DND-41 (cell line): ENCODE data around the gene P2RX5.

ENCODE experiments used
- ATAC-seq: fragments of 200-7000 bp; cut with Tn5 transposase; 3 replicates; pipeline ENCODE4 v1.9.1; 2021; ENCODE audit warnings: low read depth; ENCODE audit not compliant: insufficient read depth
- DNase-seq: peaks from one replicate; pipeline ENCODE4 v3.0.0-alpha.2; 2020
- H2AFZ ChIP-seq: 2 replicates; pipeline ENCODE4 v1.6.0; 2012; ENCODE audit warnings: low read depth, low read length
- H3K27ac ChIP-seq: 2 replicates; pipeline ENCODE4 v1.5.1; 2012; ENCODE audit warnings: low read length, inconsistent platforms
- H3K27me3 ChIP-seq: fragments of 200-600 bp; sonication (generic); 2 replicates; pipeline ENCODE4 v1.6.0; 2012; ENCODE audit warnings: low read length, mild to moderate bottlenecking, inconsistent platforms; ENCODE audit not compliant: insufficient read depth, poor library complexity
- H3K36me3 ChIP-seq: 2 replicates; pipeline ENCODE4 v1.5.1; 2012; ENCODE audit warnings: low read length, inconsistent platforms; ENCODE audit not compliant: insufficient read depth
- H3K4me1 ChIP-seq: 2 replicates; pipeline ENCODE4 v1.5.1; 2012; ENCODE audit warnings: mild to moderate bottlenecking, low read length; ENCODE audit not compliant: insufficient read depth
- H3K4me2 ChIP-seq: 2 replicates; pipeline ENCODE4 v1.6.0; 2012; ENCODE audit warnings: mild to moderate bottlenecking, moderate library complexity, low read length, inconsistent platforms; ENCODE audit not compliant: insufficient read depth
- H3K4me3 ChIP-seq, 2 experiments: fragments of 200-600 bp in 1 of 2; shearing (Covaris generic) in 1 of 2; 2 replicates each; pipeline ENCODE4 v1.5.1; 2012 to 2016; ENCODE audit warnings: inconsistent platforms in 2 of 2, low read length in 2 of 2, mild to moderate bottlenecking in 2 of 2, low read depth in 1 of 2, moderate library complexity in 1 of 2
- H3K79me2 ChIP-seq: 2 replicates; pipeline ENCODE4 v1.6.0; 2012; ENCODE audit warnings: low read length, inconsistent platforms; ENCODE audit not compliant: insufficient read depth
- H3K9ac ChIP-seq: 2 replicates; pipeline ENCODE4 v1.6.0; 2012; ENCODE audit warnings: low read depth, mild to moderate bottlenecking, inconsistent platforms, low read length, moderate library complexity
- H3K9me3 ChIP-seq: 2 replicates; pipeline ENCODE4 v1.5.1; 2012; ENCODE audit warnings: low read length, moderate library complexity, mild to moderate bottlenecking, inconsistent platforms; ENCODE audit not compliant: insufficient read depth, severe bottlenecking
- H4K20me1 ChIP-seq: 2 replicates; pipeline ENCODE4 v1.6.0; 2012; ENCODE audit warnings: low read length; ENCODE audit not compliant: insufficient read depth
- CTCF ChIP-seq: IDR thresholded peaks from 2 replicates; pipeline ENCODE4 v1.5.1; 2012; ENCODE audit warnings: borderline replicate concordance, low read length, moderate library complexity, mild to moderate bottlenecking; ENCODE audit not compliant: poor library complexity, severe bottlenecking; ENCODE audit errors: extremely low read depth
- EZH2 ChIP-seq: IDR thresholded peaks from 3 replicates; pipeline ENCODE4 v1.6.1; 2012; ENCODE audit warnings: borderline replicate concordance, low read depth, mild to moderate bottlenecking, moderate library complexity, low read length, inconsistent platforms; ENCODE audit not compliant: severe bottlenecking

Gene P2RX5

GRCh38 chr17:3656353-3656752, 39.6 kb downstream of the P2RX5 start:
- no peaks in the 10 kb centered on the region for H3K79me2 ChIP-seq
- H3K4me3 ChIP-seq, result no peak overlapping the region
- H3K4me1 ChIP-seq, result no peaks in the 10 kb centered on the region
- H3K9ac ChIP-seq, result no peak overlapping the region
- H2AFZ ChIP-seq, result no peak overlapping the region
- H4K20me1 ChIP-seq, result no peaks in the 10 kb centered on the region
- no peak for TF ChIP-seq EZH2
- no peak for TF ChIP-seq CTCF
- H3K36me3 ChIP-seq, result peaks cover 12% of the 10 kb centered on the region; the same call in 1 of the 2 replicates
- ATAC-seq (no peak), DNase-seq (no peak)
- no peak overlapping the region for H3K4me2 ChIP-seq
- H3K27ac ChIP-seq, result no peak overlapping the region
- H3K9me3 ChIP-seq, result no peaks in the 10 kb centered on the region
- no peaks in the 10 kb centered on the region for H3K27me3 ChIP-seq

GRCh38 chr17:3655766-3656165, 40.2 kb downstream of the P2RX5 start:
- 0 out of 2 replicates have a peak, but pooled peaks cover 6% of the 10 kb centered on the region for H3K36me3 ChIP-seq
- H3K4me1 ChIP-seq, result no peaks in the 10 kb centered on the region
- H3K27ac ChIP-seq, result no peak overlapping the region
- no peak overlapping the region for H3K9ac ChIP-seq
- H2AFZ ChIP-seq, result no peak overlapping the region
- no peaks in the 10 kb centered on the region for H3K9me3 ChIP-seq
- no peak overlapping the region for H3K4me3 ChIP-seq
- H4K20me1 ChIP-seq, result no peaks in the 10 kb centered on the region
- no peaks in the 10 kb centered on the region for H3K79me2 ChIP-seq
- TF ChIP-seq EZH2 (no peak), CTCF (no peak)
- ATAC-seq (no peak), DNase-seq (no peak)
- no peak overlapping the region for H3K4me2 ChIP-seq
- H3K27me3 ChIP-seq, result no peaks in the 10 kb centered on the region

- no peak overlapping the region for H3K4me3 ChIP-seq
- peak; percentile 61 for TF ChIP-seq CTCF
- TF ChIP-seq EZH2, result no peak
- no peaks in the 10 kb centered on the region for H3K27me3 ChIP-seq
- no peak overlapping the region for H2AFZ ChIP-seq
- no peak overlapping the region for H3K9ac ChIP-seq
- DNase-seq (peak; percentile 47), ATAC-seq (peak; percentile 79)
- no peaks in the 10 kb centered on the region for H3K4me1 ChIP-seq
- H3K79me2 ChIP-seq, result no peaks in the 10 kb centered on the region
- peaks cover 4% of the 10 kb centered on the region; the same call in 1 of the 2 replicates for H4K20me1 ChIP-seq
- H3K4me2 ChIP-seq, result no peak overlapping the region
- peaks cover 16% of the 10 kb centered on the region; the same call in 1 of the 2 replicates for H3K36me3 ChIP-seq
- H3K9me3 ChIP-seq, result no peaks in the 10 kb centered on the region
- no peak overlapping the region for H3K27ac ChIP-seq
Observed at GRCh38 chr17:3647769-3648555, 48.0 kb downstream of the P2RX5 start.

- Histone ChIP-seq H3K27ac (no peak overlapping the region), H2AFZ (no peak overlapping the region), H3K4me1 (no peaks in the 10 kb centered on the region), H3K79me2 (no peaks in the 10 kb centered on the region), H3K4me3 (no peak overlapping the region), H3K9me3 (no peaks in the 10 kb centered on the region), H4K20me1 (peaks cover 4% of the 10 kb centered on the region; the same call in 1 of the 2 replicates), H3K36me3 (peaks cover 16% of the 10 kb centered on the region; the same call in 1 of the 2 replicates), H3K9ac (no peak overlapping the region), H3K27me3 (no peaks in the 10 kb centered on the region), H3K4me2 (no peak overlapping the region)
- ATAC-seq (no peak), DNase-seq (no peak)
- TF ChIP-seq EZH2, result no peak
- TF ChIP-seq CTCF, result no peak
Observed at GRCh38 chr17:3647251-3647650, 48.7 kb downstream of the P2RX5 start.
